GM23338 (cell line): ENCODE results near the gene CCDC92. TPM values are rescaled to one million over a fixed set of nuclear protein-coding genes. Genes with fewer than 3 reads are reported as not detected.

ENCODE experiments used
- ATAC-seq: fragments of 200-7000 bp; cut with Tn5 transposase; 3 replicates; pipeline ENCODE4 v1.9.1; 2020
- DNase-seq: peaks from one replicate; pipeline ENCODE4 v3.0.0-alpha.2; 2015; ENCODE audit warnings: low spot score
- H2AFZ ChIP-seq: fragments of 200-600 bp; sonication (generic); 2 replicates; pipeline ENCODE4 v1.8.0; 2016; ENCODE audit warnings: antibody characterized with exemption, mild to moderate bottlenecking, moderate library complexity
- H3F3A ChIP-seq: fragments of 200-600 bp; sonication (generic); replicated peaks from 2 replicates; pipeline ENCODE4 v1.8.0; 2017; ENCODE audit warnings: antibody characterized with exemption, mixed run types, low read depth
- H3K27ac ChIP-seq: fragments of 200-600 bp; sonication (generic); 2 replicates; pipeline ENCODE4 v1.6.1; 2016; ENCODE audit warnings: low read depth
- H3K27me3 ChIP-seq: fragments of 200-600 bp; sonication (generic); 2 replicates; pipeline ENCODE4 v1.8.0; 2016; ENCODE audit warnings: mild to moderate bottlenecking, mixed run types, moderate library complexity; ENCODE audit not compliant: insufficient read depth
- H3K36me3 ChIP-seq: fragments of 200-600 bp; sonication (generic); 2 replicates; pipeline ENCODE4 v1.8.0; 2016; ENCODE audit warnings: mild to moderate bottlenecking; ENCODE audit not compliant: insufficient read depth
- H3K4me1 ChIP-seq: fragments of 200-600 bp; sonication (generic); 2 replicates; pipeline ENCODE4 v1.8.0; 2016; ENCODE audit warnings: mild to moderate bottlenecking, moderate library complexity; ENCODE audit not compliant: insufficient read depth
- H3K4me2 ChIP-seq: fragments of 200-600 bp; sonication (generic); 2 replicates; pipeline ENCODE4 v1.7.1; 2017; ENCODE audit warnings: mixed run types
- H3K4me3 ChIP-seq: fragments of 200-600 bp; sonication (generic); 2 replicates; pipeline ENCODE4 v1.6.1; 2016; ENCODE audit warnings: mixed run types
- H3K79me2 ChIP-seq: fragments of 200-600 bp; sonication (generic); replicated peaks from 2 replicates; pipeline ENCODE4 v1.8.0; 2017; ENCODE audit warnings: mild to moderate bottlenecking; ENCODE audit not compliant: insufficient read depth
- H3K9me2 ChIP-seq: fragments of 200-600 bp; sonication (generic); 2 replicates; pipeline ENCODE4 v1.8.0; 2017; ENCODE audit not compliant: insufficient read depth
- H4K20me1 ChIP-seq: fragments of 200-600 bp; sonication (generic); replicated peaks from 2 replicates; pipeline ENCODE4 v1.8.0; 2017; ENCODE audit warnings: mild to moderate bottlenecking; ENCODE audit not compliant: insufficient read depth
- H3K27ac Mint-ChIP-seq: 2 replicates; pipeline ENCODE4 v1.8.0; 2020; ENCODE audit warnings: inconsistent platforms, mild to moderate bottlenecking, moderate library complexity, mixed read lengths
- H3K27me3 Mint-ChIP-seq: 3 replicates; pipeline ENCODE4 v1.8.0; 2022; ENCODE audit warnings: low read depth, mild to moderate bottlenecking, moderate library complexity, mixed read lengths, inconsistent platforms; ENCODE audit not compliant: insufficient read depth, poor library complexity
- H3K36me3 Mint-ChIP-seq: 3 replicates; pipeline ENCODE4 v1.8.0; 2021; ENCODE audit warnings: low read depth, mild to moderate bottlenecking, inconsistent platforms, moderate library complexity, mixed read lengths
- H3K4me1 Mint-ChIP-seq: 3 replicates; pipeline ENCODE4 v1.8.0; 2020; ENCODE audit warnings: mild to moderate bottlenecking, inconsistent platforms, mixed read lengths
- H3K4me3 Mint-ChIP-seq: 3 replicates; pipeline ENCODE4 v1.8.0; 2021; ENCODE audit warnings: moderate library complexity, mild to moderate bottlenecking, inconsistent platforms, mixed read lengths
- H3K9me3 Mint-ChIP-seq: 3 replicates; pipeline ENCODE4 v1.8.0; 2020; ENCODE audit warnings: moderate library complexity, mild to moderate bottlenecking, inconsistent platforms, mixed read lengths
- EZH2 ChIP-seq: fragments of 200-600 bp; sonication (generic); IDR thresholded peaks from one replicate; pipeline ENCODE4 v1.8.0; 2017; ENCODE audit warnings: antibody characterized with exemption, mild to moderate bottlenecking, low read depth; ENCODE audit not compliant: unreplicated experiment
- JUNB ChIP-seq: IDR thresholded peaks from one replicate; pipeline ENCODE4 v1.6.1; 2016; ENCODE audit warnings: antibody characterized with exemption; ENCODE audit not compliant: unreplicated experiment
- NANOG ChIP-seq: IDR thresholded peaks from 2 replicates; pipeline ENCODE4 v1.6.1; 2016; ENCODE audit warnings: antibody characterized with exemption, borderline replicate concordance
- STAT1 ChIP-seq: IDR thresholded peaks from one replicate; pipeline ENCODE4 v1.6.1; 2016; ENCODE audit warnings: antibody characterized with exemption; ENCODE audit not compliant: unreplicated experiment
- ZNF114 ChIP-seq: fragments of 250-450 bp; sonication (Bioruptor Pico); IDR thresholded peaks from 2 replicates; pipeline ENCODE4 v1.5.0; 2020; ENCODE audit warnings: mild to moderate bottlenecking, moderate library complexity
- polyA plus RNA-seq: library from polyadenylated mRNA; unstranded; fragments of >200 nt; fragmentation: Nextera tagmentation; extraction: Ambion mirVana; gene quantifications from 2 replicates; pipeline ENCODE4 v1.2.1, GENCODE V29; 2016
- total RNA-seq: library from RNA; depleted of rRNA; stranded (reverse); fragments of >200 nt; shearing (Covaris generic); gene quantifications from 2 replicates; pipeline ENCODE4 v1.2.3, GENCODE V29; 2014
- TF ChIP-seq, protein P1 (sequence below): IDR thresholded peaks from 2 replicates; pipeline ENCODE4 v1.6.1; 2016; ENCODE audit warnings: antibody characterized with exemption
- TF ChIP-seq, protein P2 (sequence below), 2 experiments: fragments of 200-600 bp in 1 of 2; sonication (generic) in 1 of 2; conservative IDR thresholded peaks; 2 replicates each; pipeline versions ENCODE4 v1.5.1 to v1.6.1; 2016 to 2017; ENCODE audit warnings: antibody characterized with exemption in 2 of 2, low read depth in 2 of 2, mild to moderate bottlenecking in 2 of 2, moderate library complexity in 1 of 2

Gene CCDC92
- total and polyA plus RNA-seq, 2 experiments from 2014 or later, result 0.08 to 0.31 TPM

DNA sequence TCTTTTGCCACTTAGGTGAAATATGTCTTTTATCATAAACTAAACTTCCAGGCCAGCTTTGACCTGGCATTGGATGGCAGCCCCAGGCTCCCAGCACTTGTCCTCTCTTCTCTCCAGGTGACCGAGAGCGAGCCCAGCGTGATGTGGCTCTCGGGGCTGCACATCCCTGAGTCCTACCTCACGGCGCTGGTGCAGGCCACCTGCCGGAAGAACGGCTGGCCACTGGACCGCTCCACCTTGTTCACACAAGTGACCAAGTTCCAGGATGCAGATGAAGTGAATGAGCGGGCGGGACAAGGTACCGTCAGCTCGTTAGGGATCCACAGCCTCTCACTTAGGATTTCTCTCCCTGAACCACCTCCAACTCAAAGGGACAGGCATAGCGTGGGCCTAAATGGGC lies 39.4 kb downstream of the CCDC92 start:
- Mint-ChIP-seq H3K9me3 (no peaks in the 10 kb centered on the region), H3K4me1 (no peaks in the 10 kb centered on the region), H3K27ac (no peak overlapping the region), H3K27me3 (peaks cover 4% of the 10 kb centered on the region), H3K4me3 (no peak overlapping the region), H3K36me3 (no peaks in the 10 kb centered on the region)
- Histone ChIP-seq H3K79me2 (no peaks in the 10 kb centered on the region), H3K36me3 (no peaks in the 10 kb centered on the region), H2AFZ (no peak overlapping the region), H3K4me1 (no peaks in the 10 kb centered on the region), H3K4me2 (no peak overlapping the region), H3K4me3 (no peak overlapping the region), H3K9me2 (no peaks in the 10 kb centered on the region; the same call in 1 of the 2 replicates), H3K27me3 (no peaks in the 10 kb centered on the region), H3K27ac (no peak overlapping the region), H3F3A (no peaks in the 10 kb centered on the region), H4K20me1 (0 out of 2 replicates have a peak, but pooled peaks cover 5% of the 10 kb centered on the region)
- DNase-seq, result no peak
- ATAC-seq, result no peak
- TF ChIP-seq, protein P1, sequence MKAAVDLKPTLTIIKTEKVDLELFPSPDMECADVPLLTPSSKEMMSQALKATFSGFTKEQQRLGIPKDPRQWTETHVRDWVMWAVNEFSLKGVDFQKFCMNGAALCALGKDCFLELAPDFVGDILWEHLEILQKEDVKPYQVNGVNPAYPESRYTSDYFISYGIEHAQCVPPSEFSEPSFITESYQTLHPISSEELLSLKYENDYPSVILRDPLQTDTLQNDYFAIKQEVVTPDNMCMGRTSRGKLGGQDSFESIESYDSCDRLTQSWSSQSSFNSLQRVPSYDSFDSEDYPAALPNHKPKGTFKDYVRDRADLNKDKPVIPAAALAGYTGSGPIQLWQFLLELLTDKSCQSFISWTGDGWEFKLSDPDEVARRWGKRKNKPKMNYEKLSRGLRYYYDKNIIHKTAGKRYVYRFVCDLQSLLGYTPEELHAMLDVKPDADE, result no peak
- TF ChIP-seq EZH2, result no peak

DNA sequence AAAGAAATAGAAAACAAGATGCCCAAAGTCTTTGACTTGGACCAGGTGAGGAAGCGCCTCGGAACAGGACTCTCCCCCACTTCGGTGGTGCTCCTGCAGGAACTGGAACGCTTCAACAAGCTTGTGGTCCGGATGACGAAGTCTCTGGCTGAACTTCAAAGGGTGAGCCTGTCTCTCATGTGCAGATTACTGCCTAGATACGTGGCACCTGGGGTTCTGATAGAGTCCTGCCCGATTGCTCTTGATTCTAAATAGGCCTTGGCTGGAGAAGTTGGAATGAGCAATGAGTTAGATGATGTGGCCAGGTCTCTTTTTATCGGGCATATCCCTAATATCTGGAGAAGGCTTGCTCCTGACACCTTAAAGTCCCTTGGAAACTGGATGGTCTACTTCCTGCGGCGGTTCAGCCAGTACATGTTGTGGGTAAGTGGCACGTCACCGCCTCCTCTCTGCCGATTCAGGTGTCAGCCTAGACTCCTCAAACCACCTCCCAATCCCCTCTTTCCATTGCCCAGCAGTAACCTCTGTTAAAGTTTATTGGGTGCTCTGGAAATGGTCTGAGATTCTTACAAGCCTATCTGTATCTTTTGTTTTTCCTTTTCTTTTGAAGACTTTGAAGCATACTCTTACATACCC lies 40.8 kb downstream of the CCDC92 start:
- Histone ChIP-seq H3K9me2 (no peaks in the 10 kb centered on the region; the same call in 1 of the 2 replicates), H2AFZ (no peak overlapping the region), H3K4me3 (no peak overlapping the region), H3K4me1 (no peaks in the 10 kb centered on the region), H3F3A (no peaks in the 10 kb centered on the region), H3K27ac (no peak overlapping the region), H3K27me3 (no peaks in the 10 kb centered on the region), H3K4me2 (no peak overlapping the region), H4K20me1 (0 out of 2 replicates have a peak, but pooled peaks cover 5% of the 10 kb centered on the region), H3K36me3 (no peaks in the 10 kb centered on the region), H3K79me2 (no peaks in the 10 kb centered on the region)
- no peaks in the 10 kb centered on the region for H3K4me1 Mint-ChIP-seq
- TF ChIP-seq JUNB, result no peak
- TF ChIP-seq, protein P2, sequence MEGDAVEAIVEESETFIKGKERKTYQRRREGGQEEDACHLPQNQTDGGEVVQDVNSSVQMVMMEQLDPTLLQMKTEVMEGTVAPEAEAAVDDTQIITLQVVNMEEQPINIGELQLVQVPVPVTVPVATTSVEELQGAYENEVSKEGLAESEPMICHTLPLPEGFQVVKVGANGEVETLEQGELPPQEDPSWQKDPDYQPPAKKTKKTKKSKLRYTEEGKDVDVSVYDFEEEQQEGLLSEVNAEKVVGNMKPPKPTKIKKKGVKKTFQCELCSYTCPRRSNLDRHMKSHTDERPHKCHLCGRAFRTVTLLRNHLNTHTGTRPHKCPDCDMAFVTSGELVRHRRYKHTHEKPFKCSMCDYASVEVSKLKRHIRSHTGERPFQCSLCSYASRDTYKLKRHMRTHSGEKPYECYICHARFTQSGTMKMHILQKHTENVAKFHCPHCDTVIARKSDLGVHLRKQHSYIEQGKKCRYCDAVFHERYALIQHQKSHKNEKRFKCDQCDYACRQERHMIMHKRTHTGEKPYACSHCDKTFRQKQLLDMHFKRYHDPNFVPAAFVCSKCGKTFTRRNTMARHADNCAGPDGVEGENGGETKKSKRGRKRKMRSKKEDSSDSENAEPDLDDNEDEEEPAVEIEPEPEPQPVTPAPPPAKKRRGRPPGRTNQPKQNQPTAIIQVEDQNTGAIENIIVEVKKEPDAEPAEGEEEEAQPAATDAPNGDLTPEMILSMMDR (conservative IDR thresholded peaks at IDR 0.05; ENCODE audit: low read depth in 2 of 2), result peak; percentile 14 to 50; a peak in 3 of 4 replicates
- ATAC-seq (no peak; the same call in 2 of the 3 replicates), DNase-seq (no peak)
- H3K27ac Mint-ChIP-seq, result no peak overlapping the region
- peaks cover 2% of the 10 kb centered on the region for H3K27me3 Mint-ChIP-seq
- no peaks in the 10 kb centered on the region for H3K9me3 Mint-ChIP-seq
- H3K36me3 Mint-ChIP-seq, result no peaks in the 10 kb centered on the region
- H3K4me3 Mint-ChIP-seq, result no peak overlapping the region

DNA sequence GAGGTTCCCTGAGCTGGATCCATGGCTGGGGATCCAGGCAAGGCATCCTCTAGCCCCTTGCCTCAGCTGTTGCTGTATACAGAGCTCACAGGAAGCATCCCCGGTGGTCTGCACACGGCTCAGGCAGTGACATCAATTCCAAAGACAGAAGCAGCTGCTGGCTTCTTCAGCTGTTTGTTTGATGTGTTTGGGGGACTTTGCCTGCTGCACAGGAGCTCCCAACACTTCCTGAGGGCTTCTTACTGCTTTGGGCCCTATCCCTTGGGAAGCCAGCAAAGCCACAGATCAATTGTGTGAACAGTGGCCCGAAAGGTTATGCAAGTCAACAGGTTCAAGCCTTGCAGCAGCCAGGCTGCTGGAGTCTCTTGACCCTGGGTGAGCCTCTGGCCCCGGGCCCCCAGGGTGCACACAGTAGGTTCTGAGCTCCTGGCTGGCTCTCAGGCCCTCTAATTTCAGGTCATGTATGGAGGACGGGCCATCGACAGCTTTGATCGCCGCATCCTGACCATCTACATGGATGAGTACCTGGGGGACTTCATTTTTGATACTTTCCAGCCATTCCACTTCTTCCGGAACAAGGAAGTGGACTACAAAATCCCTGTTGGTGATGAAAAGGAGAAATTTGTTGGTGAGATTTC lies 42.6 kb downstream of the CCDC92 start:
- Mint-ChIP-seq H3K36me3 (no peaks in the 10 kb centered on the region), H3K4me3 (no peak overlapping the region), H3K27me3 (peaks cover 5% of the 10 kb centered on the region), H3K27ac (no peak overlapping the region), H3K9me3 (no peaks in the 10 kb centered on the region), H3K4me1 (no peaks in the 10 kb centered on the region)
- no peaks in the 10 kb centered on the region for H3F3A ChIP-seq
- H3K4me2 ChIP-seq, result no peak overlapping the region
- 0 out of 2 replicates have a peak, but pooled peaks cover 5% of the 10 kb centered on the region for H4K20me1 ChIP-seq
- no peak overlapping the region for H2AFZ ChIP-seq
- no peaks in the 10 kb centered on the region for H3K79me2 ChIP-seq
- H3K4me1 ChIP-seq, result no peaks in the 10 kb centered on the region
- H3K27me3 ChIP-seq, result no peaks in the 10 kb centered on the region
- no peak overlapping the region for H3K27ac ChIP-seq
- H3K4me3 ChIP-seq, result no peak overlapping the region
- H3K36me3 ChIP-seq, result no peaks in the 10 kb centered on the region
- no peak for DNase-seq
- no peaks in the 10 kb centered on the region; the same call in 1 of the 2 replicates for H3K9me2 ChIP-seq
- ATAC-seq, result no peak
- TF ChIP-seq STAT1 (no peak), ZNF114 (no peak), NANOG (no peak)
